Lower leg skin (tissue), 4 donors: ENCODE results near the gene CNGA3. TPM values are rescaled to one million over a fixed set of nuclear protein-coding genes. Genes with fewer than 3 reads are reported as not detected.

Experiments used
- DNase-seq, 2 donors: peaks; one replicate each; pipeline ENCODE4 v3.0.0-alpha.2; 2019; ENCODE audit warnings: low spot score in 2 of 2
- H3K4me3 ChIP-seq: fragments of 200-600 bp; sonication (generic); 2 replicates; pipeline ENCODE4 v1.5.1; 2017; ENCODE audit warnings: mild to moderate bottlenecking, low read depth; ENCODE audit not compliant: poor library complexity, severe bottlenecking
- CTCF ChIP-seq, 3 donors: fragments of 450-650 bp; IDR thresholded peaks; one replicate each; pipeline ENCODE4 v1.5.1; 2016; ENCODE audit warnings: antibody characterized with exemption in 3 of 3, mild to moderate bottlenecking in 3 of 3, moderate library complexity in 2 of 3
- POLR2A ChIP-seq, 2 donors: fragments of 450-650 bp; IDR thresholded peaks; one replicate each; pipeline ENCODE4 v1.6.1; 2016 to 2017; ENCODE audit warnings: antibody characterized with exemption in 2 of 2, mild to moderate bottlenecking in 1 of 2, moderate library complexity in 1 of 2
- WGBS, 2 donors: methylation state at CpG; one replicate each; pipeline ENCODE4 v1.1.5; 2018; 5-methylcytosine and 5-hydroxymethylcytosine counted together
- intact Hi-C: fragments of 100-400 bp; cut with DNase I; formaldehyde crosslinking; loops from one replicate; pipeline ENCODE4 v1.15.0; 2023; ENCODE audit warnings: low total_unique reads
- total RNA-seq, 4 donors: library from RNA; depleted of rRNA; stranded (reverse); fragments of >200 nt; gene quantifications; one replicate each; pipeline ENCODE4 v1.1.0, GENCODE V29; 2016

Gene CNGA3
- total RNA-seq, 4 donors from 2014 or later = not detected

GRCh38 chr2:98419977-98420725, 73.9 kb downstream of the CNGA3 start:
- WGBS, 2 donors = 68 to 71% methylated on average over 6 of the region's 6 CpGs
- no peak for DNase-seq
- TF ChIP-seq POLR2A (IDR thresholded peaks at IDR 0.05) (no peak), CTCF (IDR thresholded peaks at IDR 0.05) (no peak)
- no peak overlapping the region for H3K4me3 ChIP-seq
- intact Hi-C loops = no loop called here

DNA sequence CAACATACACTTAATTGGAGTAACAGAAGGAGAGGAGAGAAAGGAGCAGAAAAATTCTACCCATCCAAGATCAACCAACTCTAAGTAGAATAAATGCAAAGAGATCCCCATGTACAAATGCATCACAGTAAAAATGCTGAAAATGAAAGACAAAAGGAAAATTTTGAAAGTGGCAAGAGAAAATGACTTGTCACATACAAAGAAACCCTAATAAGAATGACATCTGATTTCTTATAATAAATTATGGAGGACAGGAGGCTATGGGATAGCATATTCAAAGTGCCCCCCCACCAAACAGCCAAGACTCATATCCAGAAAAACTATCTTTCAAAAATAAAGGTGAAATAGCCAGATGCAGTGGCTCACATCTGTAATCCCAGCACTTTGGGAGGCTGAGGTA, 76.2 kb downstream of the CNGA3 start:
- intact Hi-C loops = no loop called here
- H3K4me3 ChIP-seq = no peak overlapping the region
- no peak for TF ChIP-seq POLR2A (IDR thresholded peaks at IDR 0.05)
- TF ChIP-seq CTCF (IDR thresholded peaks at IDR 0.05) = no peak
- DNase-seq = no peak

DNA sequence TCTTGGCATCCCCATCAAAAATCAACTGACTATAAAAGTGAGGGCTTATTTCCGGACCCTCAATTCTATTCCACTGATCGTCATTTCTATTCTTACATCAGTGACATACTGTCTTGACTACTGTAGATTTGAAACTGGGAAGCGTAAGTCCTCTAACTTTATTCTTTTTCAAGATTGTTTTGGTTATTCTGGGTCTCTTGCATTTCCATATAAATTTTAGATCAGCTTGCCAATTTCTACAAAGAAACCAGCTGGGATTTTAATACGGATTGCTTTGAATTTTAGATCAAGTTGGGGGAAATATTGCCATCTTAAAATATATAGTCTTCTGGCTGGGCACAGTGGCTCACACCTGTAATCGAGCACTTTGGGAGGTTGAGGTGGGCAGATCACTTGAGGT, 80.5 kb downstream of the CNGA3 start:
- intact Hi-C loops = no loop called here
- WGBS, 2 donors = 86 to 90% methylated on average over 5 of the region's 5 CpGs
- no peak for DNase-seq
- no peak overlapping the region for H3K4me3 ChIP-seq
- TF ChIP-seq POLR2A (IDR thresholded peaks at IDR 0.05) (no peak), CTCF (IDR thresholded peaks at IDR 0.05) (no peak)

GRCh38 chr2:98432145-98432544, 85.9 kb downstream of the CNGA3 start:
- intact Hi-C loops = no loop called here
- TF ChIP-seq CTCF (IDR thresholded peaks at IDR 0.05) (no peak), POLR2A (IDR thresholded peaks at IDR 0.05) (no peak)
- H3K4me3 ChIP-seq = no peak overlapping the region

GRCh38 chr2:98433363-98433964, 87.2 kb downstream of the CNGA3 start:
- DNase-seq = no peak
- TF ChIP-seq CTCF (IDR thresholded peaks at IDR 0.05) (no peak), POLR2A (IDR thresholded peaks at IDR 0.05) (no peak)
- WGBS, 2 donors = 74 to 75% methylated on average over 2 of the region's 2 CpGs
- intact Hi-C loops = no loop called here
- no peak overlapping the region for H3K4me3 ChIP-seq

More at GRCh38 chr2:98432145-98432544, 85.9 kb downstream of the CNGA3 start:
- no peak for DNase-seq
